ENCODE results near the gene SCN2A. TPM values are rescaled to one million over a fixed set of nuclear protein-coding genes. Genes with fewer than 3 reads are reported as not detected.
A peak's percentile ranks its signal among the peaks of the same experiment; 100 is the strongest.

The SCN2A gene
- total RNA-seq: under 1 TPM in 5 of 9 donors, not detected in 4; 0.04 to 0.45 (median 0.17) TPM
- under 1 TPM; 0.01 to 0.04 TPM for polyA plus RNA-seq
- long read RNA-seq, donor 1: 0 reads
- long read RNA-seq, donor 2: 0 reads
- long read RNA-seq, donor 3: 0 reads

GRCh38 chr2:165239230-165239629 is at the start of gene SCN2A:
TSS of gene SCN2A (plus strand) at chr2:165239414. CDS start at chr2:165295824, 56,410 bp downstream.
- ATAC-seq: peak in 1 of 4 donors; percentile 53
- H3K27me3 ChIP-seq: peaks cover 0 to 4% (median 0%) of the 10 kb centered on the region in 9 donors
- DNase-seq: no peak
- no peak within 1 kb of the TSS for H3K4me3 ChIP-seq
- H3K27ac ChIP-seq: no peak within 1 kb of the TSS
- TF ChIP-seq POLR2A (IDR thresholded peaks at IDR 0.05) (no peak), CTCF (IDR thresholded peaks at IDR 0.05) (peak; percentile 57 to 76 (median 66))
- 25 to 35% (median 31%) methylated on average over 3 of the region's 3 CpGs for whole genome bisulfite sequencing, 4 donors
- no peaks in the 10 kb centered on the region for H3K36me3 ChIP-seq
- intact Hi-C loops (cut with DNase I): loop anchor here in 6 of 10 donors (1.0 to 5.0 kb wide), 3 partner anchors 53 to 54 kb away; no protein-coding TSS in a partner anchor
- H3K4me1 ChIP-seq: no peaks in the 10 kb centered on the region
- H3K9me3 ChIP-seq: no peaks in the 10 kb centered on the region

GRCh38 chr2:165191096-165191728 is 48.0 kb upstream of the SCN2A start:
- WGBS, 4 donors: 54 to 64% (median 63%) methylated on average over 2 of the region's 2 CpGs

GRCh38 chr2:165192729-165193128 is 46.5 kb upstream of the SCN2A start:
- intact Hi-C loops (cut with DNase I): no loop called here
- DNase-seq (no peak), ATAC-seq (no peak)
- Histone ChIP-seq H3K27me3 (no peaks in the 10 kb centered on the region), H3K4me3 (no peak overlapping the region), H3K4me1 (no peaks in the 10 kb centered on the region), H3K9me3 (no peaks in the 10 kb centered on the region), H3K27ac (no peak overlapping the region), H3K36me3 (no peaks in the 10 kb centered on the region)
- no peak for TF ChIP-seq POLR2A (IDR thresholded peaks at IDR 0.05)
- 81 to 86% (median 84%) methylated on average over 2 of the region's 2 CpGs for WGBS, 4 donors

More at GRCh38 chr2:165191096-165191728, 48.0 kb upstream of the SCN2A start:
- ATAC-seq (no peak), DNase-seq (no peak)
- Histone ChIP-seq H3K27me3 (no peaks in the 10 kb centered on the region), H3K9me3 (no peaks in the 10 kb centered on the region), H3K4me3 (no peak overlapping the region), H3K36me3 (no peaks in the 10 kb centered on the region), H3K4me1 (no peaks in the 10 kb centered on the region), H3K27ac (no peak overlapping the region)
- TF ChIP-seq CTCF (IDR thresholded peaks at IDR 0.05): no peak
- no peak for TF ChIP-seq POLR2A (IDR thresholded peaks at IDR 0.05)
- intact Hi-C loops (cut with DNase I): no loop called here

GRCh38 chr2:165193178-165193777 is 45.9 kb upstream of the SCN2A start:
- 86 to 87% (median 86%) methylated on average over 4 of the region's 4 CpGs for WGBS, 4 donors
- Histone ChIP-seq H3K27me3 (peaks cover 0 to 3% (median 0%) of the 10 kb centered on the region in 9 donors), H3K36me3 (no peaks in the 10 kb centered on the region), H3K4me1 (no peaks in the 10 kb centered on the region), H3K9me3 (no peaks in the 10 kb centered on the region), H3K27ac (no peak overlapping the region), H3K4me3 (no peak overlapping the region)
- no peak for TF ChIP-seq CTCF (IDR thresholded peaks at IDR 0.05)
- TF ChIP-seq POLR2A (IDR thresholded peaks at IDR 0.05): no peak
- ATAC-seq: no peak
- intact Hi-C loops (cut with DNase I): no loop called here
- DNase-seq: no peak
